SK-N-SH treated with all-trans-retinoic acid at 6 μM for 48 hours (cell line): ENCODE data around the gene SGIP1.

Experiments
- ARNTL ChIP-seq: fragments of 450-650 bp; formaldehyde crosslinking; IDR thresholded peaks from 2 replicates; pipeline ENCODE4 v1.5.0; 2020; ENCODE audit warnings: low read depth, mild to moderate bottlenecking, moderate library complexity, borderline replicate concordance
- CREB5 ChIP-seq: fragments of 250-450 bp; sonication (Bioruptor Pico); IDR thresholded peaks from 2 replicates; pipeline ENCODE4 v1.5.1; 2020; ENCODE audit warnings: low read depth, mild to moderate bottlenecking, moderate library complexity
- GLIS3 ChIP-seq: fragments of 250-450 bp; sonication (Bioruptor Pico); IDR thresholded peaks from 2 replicates; pipeline ENCODE4 v1.5.0; 2020; ENCODE audit warnings: mild to moderate bottlenecking, moderate library complexity
- ISL1 ChIP-seq: fragments of 250-450 bp; sonication (Bioruptor Pico); IDR thresholded peaks from 2 replicates; pipeline ENCODE4 v2.1.2; 2022; ENCODE audit warnings: mild to moderate bottlenecking, moderate library complexity
- ZNF565 ChIP-seq: fragments of 450-650 bp; formaldehyde crosslinking; conservative IDR thresholded peaks from 2 replicates; pipeline ENCODE4 v1.5.0; 2020; ENCODE audit warnings: low read depth, mild to moderate bottlenecking, moderate library complexity

GRCh38 chr1:66526036-66526435, 7.9 kb upstream of the SGIP1 start:
- TF ChIP-seq CREB5 = no peak
- no peak for TF ChIP-seq ZNF565 (CRISPR knock-in tag)
- TF ChIP-seq GLIS3 (CRISPR knock-in tag) = no peak
- no peak for TF ChIP-seq ARNTL (CRISPR knock-in tag)
- no peak for TF ChIP-seq ISL1 (CRISPR knock-in tag)
